Keratinocyte (primary cell): ENCODE results near the gene RAVER1. TPM values are rescaled to one million over a fixed set of nuclear protein-coding genes. Genes with fewer than 3 reads are reported as not detected.

Experiments
- DNase-seq: peaks from one replicate; pipeline ENCODE4 v3.0.0-alpha.2; 2011; ENCODE audit warnings: low read depth, missing footprints, low spot score
- FAIRE-seq: peaks from 2 replicates; lab custom pipeline; 2011; peaks lifted over from hg19 to GRCh38; lab: Jason Lieb, UNC
- H2AFZ ChIP-seq: 2 replicates; pipeline ENCODE4 v1.6.0; 2012; ENCODE audit warnings: low read length, control low read depth, inconsistent platforms; ENCODE audit not compliant: control insufficient read depth
- H3K27ac ChIP-seq: 2 replicates; pipeline ENCODE4 v1.5.1; 2011; ENCODE audit warnings: low read length; ENCODE audit not compliant: control insufficient read depth, insufficient read depth
- H3K27me3 ChIP-seq: 3 replicates; pipeline ENCODE4 v1.6.0; 2011; ENCODE audit warnings: low read length; ENCODE audit not compliant: control insufficient read depth, insufficient read depth; ENCODE audit errors: extremely low read depth
- H3K36me3 ChIP-seq, 2 experiments: 2 replicates in 1 of 2; 3 replicates in 1 of 2; pipeline ENCODE4 v1.5.1; 2011; ENCODE audit warnings: low read length in 2 of 2, mild to moderate bottlenecking in 1 of 2; ENCODE audit not compliant: control insufficient read depth in 2 of 2, insufficient read depth in 2 of 2; ENCODE audit errors: extremely low read depth in 1 of 2
- H3K4me1 ChIP-seq: 3 replicates; pipeline ENCODE4 v1.5.1; 2011; ENCODE audit warnings: low read length; ENCODE audit not compliant: control insufficient read depth, insufficient read depth; ENCODE audit errors: extremely low read depth
- H3K4me2 ChIP-seq: 3 replicates; pipeline ENCODE4 v1.6.0; 2011; ENCODE audit warnings: low read depth, low read length; ENCODE audit not compliant: control insufficient read depth, insufficient read depth; ENCODE audit errors: extremely low read depth
- H3K4me3 ChIP-seq, 3 experiments: fragments of 200-600 bp in 1 of 3; sonication (generic) in 1 of 3; 2 replicates in 2 of 3; 3 replicates in 1 of 3; pipeline ENCODE4 v1.5.1; 2011 to 2016; ENCODE audit warnings: low read length in 3 of 3, mild to moderate bottlenecking in 3 of 3, control low read depth in 2 of 3, inconsistent platforms in 1 of 3, low read depth in 1 of 3, mixed read lengths in 1 of 3, mixed run types in 1 of 3, moderate library complexity in 1 of 3; ENCODE audit not compliant: control insufficient read depth in 2 of 3, insufficient read depth in 2 of 3; ENCODE audit errors: extremely low read depth in 1 of 3
- H3K79me2 ChIP-seq: 2 replicates; pipeline ENCODE4 v1.6.0; 2012; ENCODE audit warnings: low read length; ENCODE audit not compliant: control insufficient read depth, insufficient read depth
- H3K9ac ChIP-seq: 3 replicates; pipeline ENCODE4 v1.6.0; 2011; ENCODE audit warnings: low read length; ENCODE audit not compliant: control insufficient read depth, insufficient read depth; ENCODE audit errors: extremely low read depth
- H3K9me1 ChIP-seq: 3 replicates; pipeline ENCODE4 v1.6.0; 2011; ENCODE audit warnings: low read length; ENCODE audit not compliant: control insufficient read depth, insufficient read depth; ENCODE audit errors: extremely low read depth
- H3K9me3 ChIP-seq: 2 replicates; pipeline ENCODE4 v1.5.1; 2012; ENCODE audit warnings: low read depth, low read length; ENCODE audit not compliant: control insufficient read depth
- H4K20me1 ChIP-seq: 3 replicates; pipeline ENCODE4 v1.6.0; 2011; ENCODE audit warnings: low read length; ENCODE audit not compliant: control insufficient read depth, insufficient read depth; ENCODE audit errors: extremely low read depth
- EZH2 ChIP-seq: IDR thresholded peaks from one replicate; pipeline ENCODE4 v1.6.1; 2012; ENCODE audit warnings: inconsistent platforms, mild to moderate bottlenecking, low read length, moderate library complexity
- dilution Hi-C: fragments of 300-500 bp; cut with MboI; formaldehyde crosslinking; loops from one replicate; pipeline ENCODE4 v1.7.0; 2020; ENCODE audit warnings: low sequenced_read_pairs; ENCODE audit not compliant: extremely low pct_ligation_motif_present
- polyA plus RNA-seq, 5 experiments: library from polyadenylated mRNA; depleted of rRNA in 3 of 5; stranded (reverse) in 3 of 5; stranded (forward) in 1 of 5; unstranded in 1 of 5; fragments of >200 nt; gene quantifications; 1 replicate in 1 of 5; 2 replicates in 3 of 5; 3 replicates in 1 of 5; pipeline versions ENCODE4 v1.2.1 to v1.2.3, GENCODE V29; 2011 to 2012; ENCODE audit warnings: missing spikeins in 2 of 5, low read depth in 1 of 5, low replicate concordance in 1 of 5
- TF ChIP-seq, protein P1 (sequence below), 3 experiments: IDR thresholded peaks in 1 of 3; conservative IDR thresholded peaks in 1 of 3; optimal IDR thresholded peaks in 1 of 3; 2 replicates in 2 of 3; 3 replicates in 1 of 3; pipeline versions ENCODE3 to v1.5.1; 2011; ENCODE audit warnings: low read length in 3 of 3, mild to moderate bottlenecking in 3 of 3, moderate library complexity in 2 of 3, control low read depth in 1 of 3, inconsistent platforms in 1 of 3; ENCODE audit not compliant: insufficient read depth in 2 of 3; ENCODE audit errors: extremely low read depth in 1 of 3

The RAVER1 gene
- polyA plus RNA-seq, 1 donor (not counting 4 experiments of a cell fraction or from before 2014, with no cell fraction given) = 0.84 TPM

DNA sequence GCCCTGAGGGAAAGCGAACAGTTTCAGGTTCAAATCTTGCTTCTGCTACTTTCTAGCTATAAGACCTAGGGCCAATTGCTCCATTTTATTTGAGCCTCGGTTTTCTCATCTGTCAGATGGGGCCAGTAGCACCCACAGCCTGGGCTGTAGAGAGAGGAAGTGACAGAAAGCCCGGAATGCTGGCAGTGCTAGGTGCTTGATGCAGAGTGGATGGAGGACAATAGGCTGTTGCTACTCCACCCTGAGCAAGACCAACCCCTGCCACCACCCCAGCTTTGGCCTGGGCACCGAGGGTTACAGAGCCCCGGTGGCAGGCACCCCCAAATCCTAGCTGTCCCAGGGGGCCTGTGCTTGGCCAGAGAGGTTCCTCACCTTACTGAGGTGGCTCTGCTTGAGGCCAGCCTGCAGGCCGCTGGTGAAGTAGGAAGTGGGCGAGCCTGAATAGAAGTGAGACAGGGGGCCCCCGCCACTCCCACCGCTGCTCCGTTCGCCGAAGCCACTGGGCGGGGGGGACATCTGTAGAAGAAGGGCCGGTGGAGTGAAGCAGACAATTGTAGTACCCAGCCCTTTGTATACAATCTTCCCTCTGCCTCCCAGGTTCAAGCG lies 15.4 kb downstream of the RAVER1 start:
- TF ChIP-seq, protein P1, sequence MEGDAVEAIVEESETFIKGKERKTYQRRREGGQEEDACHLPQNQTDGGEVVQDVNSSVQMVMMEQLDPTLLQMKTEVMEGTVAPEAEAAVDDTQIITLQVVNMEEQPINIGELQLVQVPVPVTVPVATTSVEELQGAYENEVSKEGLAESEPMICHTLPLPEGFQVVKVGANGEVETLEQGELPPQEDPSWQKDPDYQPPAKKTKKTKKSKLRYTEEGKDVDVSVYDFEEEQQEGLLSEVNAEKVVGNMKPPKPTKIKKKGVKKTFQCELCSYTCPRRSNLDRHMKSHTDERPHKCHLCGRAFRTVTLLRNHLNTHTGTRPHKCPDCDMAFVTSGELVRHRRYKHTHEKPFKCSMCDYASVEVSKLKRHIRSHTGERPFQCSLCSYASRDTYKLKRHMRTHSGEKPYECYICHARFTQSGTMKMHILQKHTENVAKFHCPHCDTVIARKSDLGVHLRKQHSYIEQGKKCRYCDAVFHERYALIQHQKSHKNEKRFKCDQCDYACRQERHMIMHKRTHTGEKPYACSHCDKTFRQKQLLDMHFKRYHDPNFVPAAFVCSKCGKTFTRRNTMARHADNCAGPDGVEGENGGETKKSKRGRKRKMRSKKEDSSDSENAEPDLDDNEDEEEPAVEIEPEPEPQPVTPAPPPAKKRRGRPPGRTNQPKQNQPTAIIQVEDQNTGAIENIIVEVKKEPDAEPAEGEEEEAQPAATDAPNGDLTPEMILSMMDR (optimal IDR thresholded peaks at IDR 0.05 in 1 of 3, IDR thresholded peaks at IDR 0.05 in 1 of 3, conservative IDR thresholded peaks at IDR 0.05 in 1 of 3; ENCODE audit: extremely low read depth in 1 of 3, insufficient read depth in 2 of 3, low read length in 3 of 3) = no peak
- no peak for TF ChIP-seq EZH2
- H3K4me1 ChIP-seq = peaks cover 9% of the 10 kb centered on the region
- H3K27me3 ChIP-seq = no peaks in the 10 kb centered on the region
- FAIRE-seq = no peak
- H3K27ac ChIP-seq = no peak overlapping the region
- H3K9me3 ChIP-seq = no peaks in the 10 kb centered on the region
- H3K9me1 ChIP-seq = no peaks in the 10 kb centered on the region
- H3K79me2 ChIP-seq = peaks cover 2% of the 10 kb centered on the region
- no peak overlapping the region for H3K4me2 ChIP-seq
- no peak overlapping the region for H3K4me3 ChIP-seq
- DNase-seq = no peak
- dilution Hi-C loops = no loop called here
- no peak overlapping the region for H3K9ac ChIP-seq
- H3K36me3 ChIP-seq = peaks cover 14 to 22% of the 10 kb centered on the region in 2 experiments
- no peaks in the 10 kb centered on the region for H4K20me1 ChIP-seq
- no peak overlapping the region for H2AFZ ChIP-seq

DNA sequence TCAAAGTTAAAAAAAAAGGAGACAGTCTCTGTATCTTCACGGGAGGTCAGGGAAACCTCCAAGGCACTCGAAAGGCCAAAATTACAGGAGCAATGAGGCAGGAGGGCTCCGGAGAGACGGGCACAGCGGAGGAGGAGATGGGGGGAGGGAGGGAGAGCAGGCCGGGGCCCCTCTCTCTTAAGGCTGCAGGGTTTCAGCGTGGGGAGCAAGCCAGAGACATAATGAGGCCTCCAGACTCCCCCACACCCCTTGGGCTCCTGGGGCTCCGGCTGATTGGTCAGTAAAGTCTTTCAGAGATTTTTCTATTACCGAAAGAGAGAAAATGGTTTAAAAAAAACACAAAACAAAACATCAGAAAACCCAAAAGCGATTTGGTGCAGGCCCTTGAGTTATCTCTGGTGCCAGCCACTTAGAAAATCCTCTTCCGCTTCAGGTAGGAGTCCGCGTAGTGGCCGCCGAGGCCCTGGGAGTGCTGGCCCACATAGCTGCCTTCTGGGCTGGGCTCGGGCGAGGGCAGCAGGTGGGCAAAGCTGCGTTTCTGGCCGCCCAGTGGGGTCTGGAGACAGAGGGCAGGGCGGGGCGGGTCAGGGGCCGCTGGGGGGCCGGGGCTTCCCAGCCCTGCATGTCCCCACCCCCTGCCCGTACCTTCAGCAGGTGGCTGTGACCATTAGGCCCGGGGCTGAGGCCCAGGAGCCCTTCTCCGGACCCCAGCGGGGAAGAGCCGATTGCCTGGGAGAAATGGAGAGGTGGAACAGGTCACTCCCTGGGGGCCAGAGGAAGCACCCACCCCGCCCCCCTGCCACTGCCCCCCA lies 16.1 kb downstream of the RAVER1 start:
- peaks cover 14 to 20% of the 10 kb centered on the region in 2 experiments for H3K36me3 ChIP-seq

More for the DNA sequence above, 16.1 kb downstream of the RAVER1 start:
- no peaks in the 10 kb centered on the region for H4K20me1 ChIP-seq
- no peak overlapping the region for H3K4me3 ChIP-seq
- H3K27ac ChIP-seq = no peak overlapping the region
- no peak for FAIRE-seq
- H3K4me1 ChIP-seq = peaks cover 9% of the 10 kb centered on the region
- H2AFZ ChIP-seq = no peak overlapping the region
- H3K79me2 ChIP-seq = peaks cover 2% of the 10 kb centered on the region
- no peaks in the 10 kb centered on the region for H3K27me3 ChIP-seq
- H3K9me1 ChIP-seq = no peaks in the 10 kb centered on the region
- no peak overlapping the region for H3K9ac ChIP-seq
- no peaks in the 10 kb centered on the region for H3K9me3 ChIP-seq
- dilution Hi-C loops = no loop called here
- no peak for DNase-seq
- TF ChIP-seq, protein P1 (optimal IDR thresholded peaks at IDR 0.05 in 1 of 3, IDR thresholded peaks at IDR 0.05 in 1 of 3, conservative IDR thresholded peaks at IDR 0.05 in 1 of 3; ENCODE audit: extremely low read depth in 1 of 3, insufficient read depth in 2 of 3, low read length in 3 of 3) = no peak
- no peak for TF ChIP-seq EZH2
- H3K4me2 ChIP-seq = no peak overlapping the region
